Parathyroid adenoma (tissue), 2 donors: ENCODE data around the gene PRICKLE1.

ENCODE experiments used
- H2AFZ ChIP-seq: fragments of 300-600 bp; sonication (generic); one replicate; pipeline ENCODE4 v1.7.0; 2017; ENCODE audit warnings: antibody characterized with exemption, mild to moderate bottlenecking
- H3K27ac ChIP-seq: fragments of 300-600 bp; sonication (generic); one replicate; pipeline ENCODE4 v1.7.0; 2017
- H3K27me3 ChIP-seq: fragments of 300-600 bp; sonication (generic); one replicate; pipeline ENCODE4 v1.7.0; 2017; ENCODE audit warnings: low read length; ENCODE audit not compliant: control insufficient read depth, insufficient read depth
- H3K36me3 ChIP-seq: fragments of 300-600 bp; sonication (generic); one replicate; pipeline ENCODE4 v1.7.0; 2017; ENCODE audit warnings: low read length; ENCODE audit not compliant: control insufficient read depth, insufficient read depth
- H3K4me1 ChIP-seq: fragments of 300-600 bp; sonication (generic); one replicate; pipeline ENCODE4 v1.7.0; 2017; ENCODE audit warnings: control low read depth
- H3K4me2 ChIP-seq: fragments of 300-600 bp; sonication (generic); one replicate; pipeline ENCODE4 v1.7.0; 2017; ENCODE audit warnings: low read length
- H3K4me3 ChIP-seq: fragments of 300-600 bp; sonication (generic); one replicate; pipeline ENCODE4 v1.7.0; 2017; ENCODE audit warnings: low read depth, low read length
- H3K79me2 ChIP-seq: fragments of 300-600 bp; sonication (generic); one replicate; pipeline ENCODE4 v1.7.0; 2017; ENCODE audit warnings: control low read depth
- H3K9ac ChIP-seq: fragments of 300-600 bp; sonication (generic); one replicate; pipeline ENCODE4 v1.7.0; 2017; ENCODE audit warnings: mild to moderate bottlenecking
- H3K9me3 ChIP-seq: fragments of 300-600 bp; sonication (generic); one replicate; pipeline ENCODE4 v1.7.0; 2017; ENCODE audit warnings: low read length; ENCODE audit not compliant: control insufficient read depth
- CTCF ChIP-seq: fragments of 300-600 bp; sonication (generic); IDR thresholded peaks from one replicate; pipeline ENCODE4 v1.7.0; 2017; ENCODE audit warnings: antibody characterized with exemption, mild to moderate bottlenecking
- donor health status: primary hyperparathyroidism.

PRICKLE1 gene

GRCh38 chr12:42496886-42497285, 92.7 kb downstream of the PRICKLE1 start:
- H3K4me2 ChIP-seq: no peak overlapping the region
- H2AFZ ChIP-seq: no peak overlapping the region
- no peaks in the 10 kb centered on the region for H3K27me3 ChIP-seq
- no peaks in the 10 kb centered on the region for H3K9me3 ChIP-seq
- H3K79me2 ChIP-seq: no peaks in the 10 kb centered on the region
- no peak overlapping the region for H3K4me3 ChIP-seq
- no peak for TF ChIP-seq CTCF
- H3K27ac ChIP-seq: no peak overlapping the region
- no peaks in the 10 kb centered on the region for H3K36me3 ChIP-seq
- no peaks in the 10 kb centered on the region for H3K4me1 ChIP-seq
- H3K9ac ChIP-seq: no peak overlapping the region

GRCh38 chr12:42495244-42495643, 94.3 kb downstream of the PRICKLE1 start:
- Histone ChIP-seq H3K36me3 (no peaks in the 10 kb centered on the region), H3K4me2 (no peak overlapping the region), H2AFZ (no peak overlapping the region), H3K4me3 (no peak overlapping the region), H3K4me1 (no peaks in the 10 kb centered on the region), H3K27ac (no peak overlapping the region), H3K27me3 (no peaks in the 10 kb centered on the region), H3K79me2 (no peaks in the 10 kb centered on the region), H3K9me3 (no peaks in the 10 kb centered on the region), H3K9ac (no peak overlapping the region)
- no peak for TF ChIP-seq CTCF

GRCh38 chr12:42492267-42492666, 97.3 kb downstream of the PRICKLE1 start:
- TF ChIP-seq CTCF: no peak
- no peaks in the 10 kb centered on the region for H3K4me1 ChIP-seq
- no peak overlapping the region for H3K9ac ChIP-seq
- H3K27ac ChIP-seq: no peak overlapping the region
- no peaks in the 10 kb centered on the region for H3K27me3 ChIP-seq
- H3K36me3 ChIP-seq: no peaks in the 10 kb centered on the region
- no peak overlapping the region for H3K4me2 ChIP-seq
- H3K79me2 ChIP-seq: no peaks in the 10 kb centered on the region
- H3K4me3 ChIP-seq: no peak overlapping the region
- H3K9me3 ChIP-seq: no peaks in the 10 kb centered on the region
- no peak overlapping the region for H2AFZ ChIP-seq

- Histone ChIP-seq H3K4me3 (no peak overlapping the region), H3K79me2 (no peaks in the 10 kb centered on the region), H2AFZ (no peak overlapping the region), H3K36me3 (no peaks in the 10 kb centered on the region), H3K27me3 (no peaks in the 10 kb centered on the region), H3K4me1 (no peaks in the 10 kb centered on the region), H3K9me3 (no peaks in the 10 kb centered on the region), H3K27ac (no peak overlapping the region), H3K4me2 (no peak overlapping the region), H3K9ac (no peak overlapping the region)
- no peak for TF ChIP-seq CTCF
Measured at GRCh38 chr12:42490261-42490842, 99.2 kb downstream of the PRICKLE1 start.

- no peak overlapping the region for H3K9ac ChIP-seq
- no peaks in the 10 kb centered on the region for H3K9me3 ChIP-seq
- TF ChIP-seq CTCF: no peak
- H3K79me2 ChIP-seq: no peaks in the 10 kb centered on the region
- H3K27me3 ChIP-seq: no peaks in the 10 kb centered on the region
- no peak overlapping the region for H3K27ac ChIP-seq
- no peaks in the 10 kb centered on the region for H3K36me3 ChIP-seq
- H2AFZ ChIP-seq: no peak overlapping the region
- no peaks in the 10 kb centered on the region for H3K4me1 ChIP-seq
- no peak overlapping the region for H3K4me2 ChIP-seq
- no peak overlapping the region for H3K4me3 ChIP-seq
Measured at GRCh38 chr12:42486407-42486806, 103.1 kb downstream of the PRICKLE1 start.
